Measurements from ENCODE around the gene NFE2L2.

The NFE2L2 gene

DNA sequence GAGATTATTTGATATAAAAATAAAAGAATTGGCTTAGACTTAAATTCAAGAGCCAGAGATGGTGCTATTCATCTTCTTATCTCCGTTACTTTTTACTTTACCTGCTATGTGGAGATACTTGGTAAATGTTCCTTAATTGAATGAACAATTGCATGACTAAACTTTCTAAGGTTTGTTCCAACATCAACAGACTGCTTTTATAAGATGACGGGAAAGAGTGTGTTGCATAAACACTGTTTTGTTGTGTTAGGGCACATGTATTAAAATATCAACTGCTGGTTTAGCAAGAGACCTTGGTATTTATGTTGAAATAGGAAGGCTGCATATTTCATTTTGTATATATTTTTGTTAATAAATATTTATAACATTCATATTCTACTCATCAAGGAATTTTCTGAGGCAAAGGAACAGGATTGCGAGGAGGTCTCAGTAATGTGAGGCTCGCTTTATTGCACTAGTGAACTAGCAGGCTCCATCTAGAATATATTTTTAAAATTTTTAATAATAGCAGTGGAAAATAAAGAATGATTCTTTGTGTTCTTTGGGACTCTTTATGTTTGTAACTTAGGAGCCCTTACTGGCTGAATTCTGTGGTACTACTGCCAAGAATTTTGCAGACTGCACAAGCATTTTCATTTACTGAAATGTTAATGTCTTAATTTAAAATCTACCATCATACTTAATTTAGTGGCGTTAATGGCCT is 10.7 kb upstream of the NFE2L2 start:
- Histone ChIP-seq H3K79me2 (ENCODE audit: insufficient read depth, low read length) (no peaks in the 10 kb centered on the region), H3K9ac (ENCODE audit: low read depth, low read length, poor library complexity, severe bottlenecking) (no peak overlapping the region), H3K4me1 (ENCODE audit: insufficient read depth, low read length, poor library complexity, severe bottlenecking) (peaks cover 14% of the 10 kb centered on the region), H3K4me3 (ENCODE audit: low read length, poor library complexity, severe bottlenecking) (no peak overlapping the region), H3K9me3 (ENCODE audit: insufficient read depth, low read depth, low read length) (no peaks in the 10 kb centered on the region), H3F3A (ENCODE audit: low read depth) (no peaks in the 10 kb centered on the region), H3K36me3 (ENCODE audit: insufficient read depth, low read length) (no peaks in the 10 kb centered on the region), H3K4me2 (ENCODE audit: low read depth, low read length, poor library complexity, severe bottlenecking) (no peak overlapping the region), H2AFZ (ENCODE audit: low read length) (no peak overlapping the region), H3K27me3 (ENCODE audit: insufficient read depth, low read length, poor library complexity, severe bottlenecking) (no peaks in the 10 kb centered on the region), H3K9me2 (replicated peaks; ENCODE audit: low read depth, low read length) (no peaks in the 10 kb centered on the region), H4K20me1 (ENCODE audit: insufficient read depth, low read length, poor library complexity, severe bottlenecking) (no peaks in the 10 kb centered on the region)
- TF ChIP-seq, protein P1, sequence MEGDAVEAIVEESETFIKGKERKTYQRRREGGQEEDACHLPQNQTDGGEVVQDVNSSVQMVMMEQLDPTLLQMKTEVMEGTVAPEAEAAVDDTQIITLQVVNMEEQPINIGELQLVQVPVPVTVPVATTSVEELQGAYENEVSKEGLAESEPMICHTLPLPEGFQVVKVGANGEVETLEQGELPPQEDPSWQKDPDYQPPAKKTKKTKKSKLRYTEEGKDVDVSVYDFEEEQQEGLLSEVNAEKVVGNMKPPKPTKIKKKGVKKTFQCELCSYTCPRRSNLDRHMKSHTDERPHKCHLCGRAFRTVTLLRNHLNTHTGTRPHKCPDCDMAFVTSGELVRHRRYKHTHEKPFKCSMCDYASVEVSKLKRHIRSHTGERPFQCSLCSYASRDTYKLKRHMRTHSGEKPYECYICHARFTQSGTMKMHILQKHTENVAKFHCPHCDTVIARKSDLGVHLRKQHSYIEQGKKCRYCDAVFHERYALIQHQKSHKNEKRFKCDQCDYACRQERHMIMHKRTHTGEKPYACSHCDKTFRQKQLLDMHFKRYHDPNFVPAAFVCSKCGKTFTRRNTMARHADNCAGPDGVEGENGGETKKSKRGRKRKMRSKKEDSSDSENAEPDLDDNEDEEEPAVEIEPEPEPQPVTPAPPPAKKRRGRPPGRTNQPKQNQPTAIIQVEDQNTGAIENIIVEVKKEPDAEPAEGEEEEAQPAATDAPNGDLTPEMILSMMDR (conservative IDR thresholded peaks at IDR 0.05; ENCODE audit: low read length): no peak
- TF ChIP-seq EZH2phosphoT487 (IDR thresholded peaks at IDR 0.05; ENCODE audit: borderline replicate concordance): no peak

DNA sequence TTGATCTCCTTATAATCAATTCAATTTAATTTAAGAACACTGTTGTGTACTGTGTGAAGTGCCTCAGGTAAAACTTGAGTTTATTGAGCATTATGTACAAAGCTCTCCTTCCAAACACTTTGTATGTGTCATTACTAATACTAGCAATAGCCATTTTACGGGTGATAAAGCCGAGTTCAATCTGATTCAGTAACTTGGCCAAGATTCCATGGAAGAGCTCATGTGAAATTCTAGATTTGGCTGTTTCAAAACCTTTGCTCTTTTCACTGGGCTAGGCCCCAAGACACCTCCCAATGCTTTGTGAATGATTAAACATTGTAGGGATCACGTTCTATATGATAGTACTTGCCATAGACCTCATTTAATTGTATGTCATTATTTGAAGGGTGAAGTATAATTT is 8.9 kb upstream of the NFE2L2 start:
- Histone ChIP-seq H3K79me2 (ENCODE audit: insufficient read depth, low read length) (no peaks in the 10 kb centered on the region), H2AFZ (ENCODE audit: low read length) (no peak overlapping the region), H4K20me1 (ENCODE audit: insufficient read depth, low read length, poor library complexity, severe bottlenecking) (no peaks in the 10 kb centered on the region), H3K9ac (ENCODE audit: low read depth, low read length, poor library complexity, severe bottlenecking) (no peak overlapping the region), H3K4me2 (ENCODE audit: low read depth, low read length, poor library complexity, severe bottlenecking) (peak overlapping the region; percentile 53), H3F3A (ENCODE audit: low read depth) (no peaks in the 10 kb centered on the region), H3K27me3 (ENCODE audit: insufficient read depth, low read length, poor library complexity, severe bottlenecking) (no peaks in the 10 kb centered on the region), H3K9me2 (replicated peaks; ENCODE audit: low read depth, low read length) (no peaks in the 10 kb centered on the region), H3K9me3 (ENCODE audit: insufficient read depth, low read depth, low read length) (no peaks in the 10 kb centered on the region), H3K4me1 (ENCODE audit: insufficient read depth, low read length, poor library complexity, severe bottlenecking) (peaks cover 14% of the 10 kb centered on the region), H3K36me3 (ENCODE audit: insufficient read depth, low read length) (no peaks in the 10 kb centered on the region), H3K4me3 (ENCODE audit: low read length, poor library complexity, severe bottlenecking) (no peak overlapping the region)
- TF ChIP-seq EZH2phosphoT487 (IDR thresholded peaks at IDR 0.05; ENCODE audit: borderline replicate concordance): no peak
- TF ChIP-seq, protein P1 (conservative IDR thresholded peaks at IDR 0.05; ENCODE audit: low read length): no peak

DNA sequence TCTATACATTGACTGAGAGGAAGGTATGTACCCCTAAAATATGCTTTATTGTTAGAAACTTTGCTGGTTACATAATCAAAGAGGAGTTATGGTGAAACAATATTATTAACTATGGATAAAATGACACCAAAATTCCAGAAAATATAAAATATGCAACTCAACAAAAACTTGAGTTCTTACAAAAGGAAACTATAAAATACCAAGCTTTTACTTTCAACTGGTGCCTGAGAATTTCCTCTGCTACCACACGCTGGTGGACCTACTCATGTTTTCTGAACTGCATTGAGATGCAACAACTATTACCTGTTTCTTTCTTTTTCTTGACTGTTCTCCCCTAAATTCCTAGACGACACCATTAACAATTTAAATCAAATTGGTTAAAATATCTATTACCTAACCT is 8.2 kb upstream of the NFE2L2 start:
- no peaks in the 10 kb centered on the region for H3F3A ChIP-seq (ENCODE audit: low read depth)
- H3K79me2 ChIP-seq (ENCODE audit: insufficient read depth, low read length): no peaks in the 10 kb centered on the region
- no peaks in the 10 kb centered on the region for H3K9me3 ChIP-seq (ENCODE audit: insufficient read depth, low read depth, low read length)
- peak overlapping the region; percentile 53 for H3K4me2 ChIP-seq (ENCODE audit: low read depth, low read length, poor library complexity, severe bottlenecking)
- TF ChIP-seq, protein P1 (conservative IDR thresholded peaks at IDR 0.05; ENCODE audit: low read length): no peak
- no peak for TF ChIP-seq EZH2phosphoT487 (IDR thresholded peaks at IDR 0.05; ENCODE audit: borderline replicate concordance)
- no peaks in the 10 kb centered on the region for H4K20me1 ChIP-seq (ENCODE audit: insufficient read depth, low read length, poor library complexity, severe bottlenecking)
- peak overlapping the region; percentile 62; the same call in 1 of the 2 replicates for H2AFZ ChIP-seq (ENCODE audit: low read length)
- no peaks in the 10 kb centered on the region for H3K9me2 ChIP-seq (replicated peaks; ENCODE audit: low read depth, low read length)
- no peaks in the 10 kb centered on the region for H3K36me3 ChIP-seq (ENCODE audit: insufficient read depth, low read length)
- H3K4me3 ChIP-seq (ENCODE audit: low read length, poor library complexity, severe bottlenecking): peak overlapping the region; percentile 28
- H3K4me1 ChIP-seq (ENCODE audit: insufficient read depth, low read length, poor library complexity, severe bottlenecking): peaks cover 14% of the 10 kb centered on the region
- H3K27me3 ChIP-seq (ENCODE audit: insufficient read depth, low read length, poor library complexity, severe bottlenecking): no peaks in the 10 kb centered on the region
- H3K9ac ChIP-seq (ENCODE audit: low read depth, low read length, poor library complexity, severe bottlenecking): peak overlapping the region; percentile 13

Data from Loucy (cell line).